AG04449 (cell line): ENCODE measurements around the gene EPB41.
"Not testable (repeated sequence)": the region's sequence is repeated elsewhere in the genome, so short reads cannot be mapped to it uniquely, and the experiment has no call there.

Experiments
- CTCF ChIA-PET: fragments of 350-600 bp; formaldehyde crosslinking; extraction: SDS; loops from one replicate; lab custom pipeline; 2021; ENCODE audit warnings: antibody characterized with exemption; lab: Yijun Ruan, JAX
- POLR2A ChIA-PET: fragments of 400-600, 350-600 bp; formaldehyde crosslinking; extraction: SDS; loops from one replicate; lab custom pipeline; 2020; ENCODE audit warnings: antibody characterized with exemption, inconsistent platforms; lab: Yijun Ruan, JAX
- DNase-seq: peaks from one replicate; pipeline ENCODE4 v3.0.0-alpha.2; 2010; ENCODE audit warnings: low read depth, low spot score
- H3K4me3 ChIP-seq: 2 replicates; pipeline ENCODE4 v1.5.1; 2011; ENCODE audit warnings: low read depth, mild to moderate bottlenecking, control low read depth, low read length
- TF ChIP-seq, protein P1 (sequence below): IDR thresholded peaks from one replicate; pipeline ENCODE4 v1.5.1; 2011; ENCODE audit warnings: mild to moderate bottlenecking, moderate library complexity, low read length, control low read depth, inconsistent platforms; ENCODE audit not compliant: insufficient read depth; ENCODE audit errors: missing control alignments

Gene EPB41

GRCh38 chr1:29032841-29033240 lies 118.5 kb downstream of the EPB41 start:
- POLR2A ChIA-PET, result no interaction called here
- DNase-seq, result no peak

GRCh38 chr1:29033829-29034466 lies 119.6 kb downstream of the EPB41 start:
- TF ChIP-seq, protein P1, sequence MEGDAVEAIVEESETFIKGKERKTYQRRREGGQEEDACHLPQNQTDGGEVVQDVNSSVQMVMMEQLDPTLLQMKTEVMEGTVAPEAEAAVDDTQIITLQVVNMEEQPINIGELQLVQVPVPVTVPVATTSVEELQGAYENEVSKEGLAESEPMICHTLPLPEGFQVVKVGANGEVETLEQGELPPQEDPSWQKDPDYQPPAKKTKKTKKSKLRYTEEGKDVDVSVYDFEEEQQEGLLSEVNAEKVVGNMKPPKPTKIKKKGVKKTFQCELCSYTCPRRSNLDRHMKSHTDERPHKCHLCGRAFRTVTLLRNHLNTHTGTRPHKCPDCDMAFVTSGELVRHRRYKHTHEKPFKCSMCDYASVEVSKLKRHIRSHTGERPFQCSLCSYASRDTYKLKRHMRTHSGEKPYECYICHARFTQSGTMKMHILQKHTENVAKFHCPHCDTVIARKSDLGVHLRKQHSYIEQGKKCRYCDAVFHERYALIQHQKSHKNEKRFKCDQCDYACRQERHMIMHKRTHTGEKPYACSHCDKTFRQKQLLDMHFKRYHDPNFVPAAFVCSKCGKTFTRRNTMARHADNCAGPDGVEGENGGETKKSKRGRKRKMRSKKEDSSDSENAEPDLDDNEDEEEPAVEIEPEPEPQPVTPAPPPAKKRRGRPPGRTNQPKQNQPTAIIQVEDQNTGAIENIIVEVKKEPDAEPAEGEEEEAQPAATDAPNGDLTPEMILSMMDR, result peak; percentile 25
- ChIA-PET CTCF (interaction anchor here (0.7 to 30.3 kb wide), 38 partner anchors 9 to 258 kb away, joined by 3 to 1100 read pairs (median 7); partner anchors contain the start of gene EPB41), POLR2A (interaction anchor here (1.5 kb wide), 1 partner anchor 152 kb away, joined by 5 read pairs; no protein-coding TSS in a partner anchor)
- H3K4me3 ChIP-seq, result no peak overlapping the region
- DNase-seq, result no peak

More at GRCh38 chr1:29032841-29033240, 118.5 kb downstream of the EPB41 start:
- no peak overlapping the region for H3K4me3 ChIP-seq
- TF ChIP-seq, protein P1, result no peak
- CTCF ChIA-PET, result interaction anchor here (0.6 to 30.3 kb wide), 30 partner anchors 8 to 251 kb away, joined by 3 to 1100 read pairs (median 10); partner anchors contain the start of gene EPB41

- POLR2A ChIA-PET, result no interaction called here
- no peak for DNase-seq
Observed at GRCh38 chr1:29043274-29043965, 129.1 kb downstream of the EPB41 start.

GRCh38 chr1:29044010-29044409 lies 129.6 kb downstream of the EPB41 start:
- DNase-seq, result no peak
- CTCF ChIA-PET, result interaction anchor here (5.2 to 30.3 kb wide), 2 partner anchors 11 to 164 kb away, joined by 69 to 1100 read pairs; no protein-coding TSS in a partner anchor
- POLR2A ChIA-PET, result no interaction called here

More at GRCh38 chr1:29043274-29043965, 129.1 kb downstream of the EPB41 start:
- TF ChIP-seq, protein P1, result no peak
- CTCF ChIA-PET, result interaction anchor here (0.6 to 30.3 kb wide), 3 partner anchors 11 to 163 kb away, joined by 4 to 1100 read pairs (median 69); no protein-coding TSS in a partner anchor
- H3K4me3 ChIP-seq, result no peak overlapping the region

DNA sequence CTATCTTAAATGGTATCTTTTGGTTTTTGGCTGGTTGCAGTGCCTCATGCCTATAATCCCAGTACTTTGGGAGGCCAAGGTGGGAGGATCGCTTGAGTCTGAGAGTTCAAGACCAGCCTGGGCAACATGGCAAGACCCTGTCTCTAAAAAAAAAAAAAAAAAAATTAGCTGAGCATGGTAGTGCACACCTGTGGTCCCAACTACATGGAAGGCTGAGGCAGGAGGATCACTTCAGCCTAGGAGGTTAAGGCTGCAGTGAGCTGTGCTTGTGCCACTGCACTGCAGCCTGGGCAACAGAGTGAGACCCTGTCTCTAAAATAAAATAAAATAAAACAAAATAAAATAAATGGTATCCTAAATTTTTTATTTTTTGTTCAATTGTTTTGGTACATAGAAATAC lies 131.3 kb downstream of the EPB41 start:
- H3K4me3 ChIP-seq, POLR2A ChIA-PET, DNase-seq: not testable (repeated sequence)
- CTCF ChIA-PET, result interaction anchor here (5.2 to 30.3 kb wide), 2 partner anchors 13 to 166 kb away, joined by 69 to 1100 read pairs; no protein-coding TSS in a partner anchor

More at GRCh38 chr1:29044010-29044409, 129.6 kb downstream of the EPB41 start:
- no peak overlapping the region for H3K4me3 ChIP-seq
- TF ChIP-seq, protein P1, result no peak

DNA sequence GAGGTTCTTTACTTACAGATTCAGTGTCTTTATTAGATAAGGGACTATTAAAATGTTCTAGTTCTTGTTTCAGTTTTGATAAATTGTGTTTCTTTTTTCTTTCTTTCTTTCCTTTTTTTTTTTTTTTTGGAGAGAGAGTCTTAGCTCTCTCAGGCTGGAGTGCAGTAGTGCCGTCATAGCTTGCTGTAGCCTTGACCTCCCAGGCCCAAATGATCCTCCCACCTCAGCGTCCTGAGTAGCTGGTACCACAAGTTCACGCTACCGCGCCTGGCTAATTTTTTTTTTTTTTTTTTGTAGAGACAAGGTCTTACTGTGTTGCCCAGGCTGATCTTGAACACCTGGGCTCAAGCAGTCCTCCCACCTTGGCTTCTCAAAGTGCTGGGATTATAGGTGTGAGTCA lies 132.8 kb downstream of the EPB41 start:
- DNase-seq, result no peak
- no peak overlapping the region for H3K4me3 ChIP-seq
- ChIA-PET POLR2A (no interaction called here), CTCF (interaction anchor here (1.0 to 30.3 kb wide), 3 partner anchors 13 to 263 kb away, joined by 3 to 1100 read pairs (median 4); no protein-coding TSS in a partner anchor)
- TF ChIP-seq, protein P1, result no peak
